T-cell (primary cell): ENCODE measurements around the gene ENO1. TPM values are rescaled to one million over a fixed set of nuclear protein-coding genes. Genes with fewer than 3 reads are reported as not detected.

Experiments used
- ATAC-seq, 4 experiments: fragments of 200-7000 bp in 3 of 4; fragments of 150-1000 bp in 1 of 4; cut with Tn5 transposase; replicated peaks in 1 of 4; 1 replicate in 3 of 4; 2 replicates in 1 of 4; pipeline ENCODE4 v1.10.0; 2021; ENCODE audit warnings: moderate library complexity in 3 of 4, mild to moderate bottlenecking in 2 of 4, moderate number of reproducible peaks in 1 of 4
- CTCF ChIA-PET, 2 donors: fragments of 300-600 bp; sonication (Branson Sonifier 250); formaldehyde crosslinking; loops; one replicate each; lab custom pipeline; 2022; ENCODE audit warnings: antibody characterized with exemption in 2 of 2; lab: Charles Lee
- POLR2A ChIA-PET, 2 donors: fragments of 300-600 bp; sonication (Branson Sonifier 250); formaldehyde crosslinking; loops; one replicate each; lab custom pipeline; 2022; ENCODE audit warnings: antibody characterized with exemption in 2 of 2; lab: Charles Lee
- DNase-seq, 35 experiments: peaks; one replicate each; pipeline versions ENCODE4 v3.0.0 to v3.0.0-alpha.2; 2013 to 2023
- H3K27ac ChIP-seq: one replicate; pipeline ENCODE4 v1.5.1; 2013; ENCODE audit warnings: low read length
- H3K27me3 ChIP-seq, 2 experiments: replicated peaks in 1 of 2; 1 replicate in 1 of 2; 2 replicates in 1 of 2; pipeline versions ENCODE4 v1.6.1 to v1.7.0; 2013; ENCODE audit warnings: low read length in 1 of 2, mixed read lengths in 1 of 2; ENCODE audit not compliant: control insufficient read depth in 2 of 2, insufficient read depth in 2 of 2; ENCODE audit errors: extremely low read depth in 1 of 2
- H3K36me3 ChIP-seq, 2 donors: 1 replicate in 1 of 2; 2 replicates in 1 of 2; pipeline versions ENCODE4 v1.6.1 to v1.7.0; 2013; ENCODE audit warnings: low read length in 1 of 2; ENCODE audit not compliant: control insufficient read depth in 2 of 2, insufficient read depth in 1 of 2; ENCODE audit errors: extremely low read depth in 1 of 2
- H3K4me1 ChIP-seq, 2 experiments: 1 replicate in 1 of 2; 2 replicates in 1 of 2; pipeline versions ENCODE4 v1.6.1 to v1.7.0; 2013; ENCODE audit warnings: low read length in 2 of 2, mixed read lengths in 1 of 2; ENCODE audit not compliant: insufficient read depth in 2 of 2, control insufficient read depth in 1 of 2; ENCODE audit errors: extremely low read depth in 1 of 2
- H3K4me3 ChIP-seq, 2 donors: 1 replicate in 1 of 2; 2 replicates in 1 of 2; pipeline versions ENCODE4 v1.5.1 to v1.7.0; 2013; ENCODE audit warnings: mild to moderate bottlenecking in 2 of 2, low read length in 1 of 2, moderate library complexity in 1 of 2; ENCODE audit not compliant: control insufficient read depth in 1 of 2; ENCODE audit errors: extremely low read depth in 1 of 2
- H3K9me3 ChIP-seq: 2 replicates; pipeline ENCODE4 v1.7.0; 2013
- H3K27ac Mint-ChIP-seq, 2 donors: one replicate each; pipeline ENCODE4 v1.8.0; 2020 to 2021; ENCODE audit warnings: mild to moderate bottlenecking in 2 of 2, mixed read lengths in 2 of 2
- H3K27me3 Mint-ChIP-seq, 2 donors: one replicate each; pipeline ENCODE4 v1.8.0; 2021 to 2022; ENCODE audit warnings: mixed read lengths in 2 of 2
- H3K36me3 Mint-ChIP-seq: one replicate; pipeline ENCODE4 v1.8.0; 2021; ENCODE audit warnings: mixed read lengths
- H3K4me1 Mint-ChIP-seq, 3 donors: one replicate each; pipeline ENCODE4 v1.8.0; 2020 to 2022; ENCODE audit warnings: mixed read lengths in 3 of 3, mild to moderate bottlenecking in 1 of 3
- H3K4me3 Mint-ChIP-seq, 3 donors: one replicate each; pipeline ENCODE4 v1.8.0; 2020 to 2022; ENCODE audit warnings: mild to moderate bottlenecking in 3 of 3, mixed read lengths in 3 of 3, moderate library complexity in 3 of 3
- H3K9me3 Mint-ChIP-seq, 3 donors: one replicate each; pipeline ENCODE4 v1.8.0; 2020 to 2022; ENCODE audit warnings: mixed read lengths in 3 of 3
- WGBS: methylation state at CpG from one replicate; pipeline ENCODE4 v1.1.5; 2013; ENCODE audit warnings: missing lambda C conversion rate; ENCODE audit not compliant: insufficient coverage; 5-methylcytosine and 5-hydroxymethylcytosine counted together
- total RNA-seq, 35 experiments: library from RNA in 6 of 35; stranded (reverse) in 6 of 35; fragments of 120-200 nt in 1 of 35; gene quantifications; one replicate each; pipeline versions ENCODE4 v1.2.1 to v1.2.4 and lab custom pipeline; 2013 to 2026

The ENO1 gene
- total RNA-seq, 5 donors from 2014 or later (not counting 1 experiment from before 2014, with no cell fraction given), result 308 to 625 (median 545) TPM

- peaks cover 3 to 11% (median 3%) of the 10 kb centered on the region in 3 donors for H3K4me1 Mint-ChIP-seq
- Histone ChIP-seq H3K4me1 (peaks cover 0 to 12% of the 10 kb centered on the region in 2 experiments), H3K27me3 (peaks cover 0 to 16% of the 10 kb centered on the region in 2 experiments), H3K9me3 (no peaks in the 10 kb centered on the region), H3K4me3 (no peak overlapping the region), H3K27ac (no peak overlapping the region), H3K36me3 (no peaks in the 10 kb centered on the region)
- WGBS, result 56% methylated on average over 11 of the region's 19 CpGs
- no peaks in the 10 kb centered on the region for H3K9me3 Mint-ChIP-seq
- no peak overlapping the region for H3K27ac Mint-ChIP-seq
- H3K4me3 Mint-ChIP-seq, result no peak overlapping the region
- CTCF ChIA-PET, result interaction anchor here (0.5 to 3.9 kb wide), 36 partner anchors 9 to 1481 kb away, joined by 3 to 55 read pairs (median 4); no protein-coding TSS in a partner anchor
- no peaks in the 10 kb centered on the region for H3K27me3 Mint-ChIP-seq
- POLR2A ChIA-PET, result interaction anchor here (0.5 to 0.6 kb wide), 4 partner anchors 49 to 293 kb away, joined by 3 to 7 read pairs (median 3); no protein-coding TSS in a partner anchor
- H3K36me3 Mint-ChIP-seq, result no peaks in the 10 kb centered on the region
- DNase-seq, result peak; percentile 22 to 86 (median 65)
- ATAC-seq, result peak; percentile 83 to 95 (median 88)
These were observed 29.7 kb downstream of the ENO1 start for GRCh38 chr1:8848663-8849386.

GRCh38 chr1:8847990-8848389, 30.5 kb downstream of the ENO1 start:
- Mint-ChIP-seq H3K4me1 (peaks cover 3 to 11% (median 3%) of the 10 kb centered on the region in 3 donors), H3K27ac (no peak overlapping the region), H3K27me3 (peaks cover 0 to 1% of the 10 kb centered on the region in 2 donors), H3K4me3 (no peak overlapping the region), H3K36me3 (no peaks in the 10 kb centered on the region), H3K9me3 (no peaks in the 10 kb centered on the region)
- Histone ChIP-seq H3K9me3 (no peaks in the 10 kb centered on the region), H3K27ac (no peak overlapping the region), H3K4me1 (peaks cover 0 to 12% of the 10 kb centered on the region in 2 experiments), H3K4me3 (no peak overlapping the region), H3K36me3 (no peaks in the 10 kb centered on the region), H3K27me3 (peaks cover 0 to 16% of the 10 kb centered on the region in 2 experiments)
- CTCF ChIA-PET, result interaction anchor here (0.6 to 3.9 kb wide), 10 partner anchors 8 to 293 kb away, joined by 3 to 55 read pairs (median 6); no protein-coding TSS in a partner anchor
- WGBS, result 46% methylated on average over 4 of the region's 5 CpGs
- DNase-seq (no peak), ATAC-seq (no peak)
- POLR2A ChIA-PET, result interaction anchor here (0.5 to 0.6 kb wide), 2 partner anchors 50 to 267 kb away, joined by 3 to 7 read pairs; no protein-coding TSS in a partner anchor

GRCh38 chr1:8846263-8846662, 32.2 kb downstream of the ENO1 start:
- CTCF ChIA-PET, result interaction anchor here in 1 of 2 donors (3.9 kb wide), 1 partner anchor 285 kb away, joined by 55 read pairs; no protein-coding TSS in a partner anchor
- no peak for DNase-seq
- POLR2A ChIA-PET, result no interaction called here
- Mint-ChIP-seq H3K36me3 (no peaks in the 10 kb centered on the region), H3K9me3 (no peaks in the 10 kb centered on the region), H3K27ac (no peak overlapping the region), H3K4me3 (no peak overlapping the region), H3K27me3 (peaks cover 0 to 5% of the 10 kb centered on the region in 2 donors), H3K4me1 (peaks cover 3 to 11% (median 3%) of the 10 kb centered on the region in 3 donors)
- Histone ChIP-seq H3K27ac (no peak overlapping the region), H3K9me3 (no peaks in the 10 kb centered on the region), H3K4me1 (peaks cover 0 to 12% of the 10 kb centered on the region in 2 experiments), H3K4me3 (no peak overlapping the region), H3K36me3 (no peaks in the 10 kb centered on the region), H3K27me3 (peaks cover 0 to 16% of the 10 kb centered on the region in 2 experiments)
- 75% methylated on average over 1 of the region's 4 CpGs for WGBS
- no peak for ATAC-seq

GRCh38 chr1:8845104-8846097, 33.1 kb downstream of the ENO1 start:
- H3K27ac ChIP-seq, result no peak overlapping the region
- no peaks in the 10 kb centered on the region for H3K36me3 Mint-ChIP-seq

GRCh38 chr1:8844501-8845006, 33.9 kb downstream of the ENO1 start:
- Histone ChIP-seq H3K4me3 (no peak overlapping the region), H3K36me3 (no peaks in the 10 kb centered on the region), H3K27ac (no peak overlapping the region), H3K4me1 (peaks cover 0 to 12% of the 10 kb centered on the region in 2 experiments), H3K27me3 (peaks cover 0 to 16% of the 10 kb centered on the region in 2 experiments), H3K9me3 (no peaks in the 10 kb centered on the region)
- Mint-ChIP-seq H3K9me3 (no peaks in the 10 kb centered on the region), H3K27ac (no peak overlapping the region), H3K4me1 (peaks cover 3 to 11% (median 3%) of the 10 kb centered on the region in 3 donors), H3K4me3 (no peak overlapping the region), H3K36me3 (no peaks in the 10 kb centered on the region), H3K27me3 (peaks cover 0 to 5% of the 10 kb centered on the region in 2 donors)
- ATAC-seq (no peak), DNase-seq (no peak)
- CTCF ChIA-PET, result interaction anchor here in 1 of 2 donors (0.6 to 0.7 kb wide), 3 partner anchors 17 to 173 kb away, joined by 3 to 8 read pairs (median 4); no protein-coding TSS in a partner anchor
- WGBS, result 78% methylated on average over 5 of the region's 7 CpGs
- POLR2A ChIA-PET, result interaction anchor here in 1 of 2 donors (0.6 kb wide), 1 partner anchor 217 kb away, joined by 3 read pairs; no protein-coding TSS in a partner anchor

More at GRCh38 chr1:8845104-8846097, 33.1 kb downstream of the ENO1 start:
- Histone ChIP-seq H3K27me3 (peaks cover 0 to 16% of the 10 kb centered on the region in 2 experiments), H3K36me3 (no peaks in the 10 kb centered on the region), H3K4me1 (peaks cover 0 to 12% of the 10 kb centered on the region in 2 experiments), H3K9me3 (no peaks in the 10 kb centered on the region), H3K4me3 (no peak overlapping the region)
- DNase-seq (no peak), ATAC-seq (no peak)
- Mint-ChIP-seq H3K4me1 (peaks cover 3 to 11% (median 3%) of the 10 kb centered on the region in 3 donors), H3K9me3 (no peaks in the 10 kb centered on the region), H3K4me3 (no peak overlapping the region), H3K27ac (no peak overlapping the region), H3K27me3 (peaks cover 0 to 5% of the 10 kb centered on the region in 2 donors)
- ChIA-PET CTCF (interaction anchor here in 1 of 2 donors (0.6 to 0.7 kb wide), 3 partner anchors 17 to 174 kb away, joined by 3 to 8 read pairs (median 4); no protein-coding TSS in a partner anchor), POLR2A (interaction anchor here in 1 of 2 donors (0.6 kb wide), 1 partner anchor 218 kb away, joined by 3 read pairs; no protein-coding TSS in a partner anchor)
- WGBS, result 95% methylated on average over 19 of the region's 21 CpGs
